Activated T-helper 1 cell treated with Interleukin-2 at 50 U/mL for 16 hours (primary cell): ENCODE data around the gene PPP1R12A.
"Not testable (repeated sequence)": the region's sequence is repeated elsewhere in the genome, so short reads cannot be mapped to it uniquely, and the experiment has no call there.

Experiments
- DNase-seq: peaks from one replicate; pipeline ENCODE4 v3.0.0-alpha.2; 2020; ENCODE audit warnings: low read depth

Gene PPP1R12A

DNA sequence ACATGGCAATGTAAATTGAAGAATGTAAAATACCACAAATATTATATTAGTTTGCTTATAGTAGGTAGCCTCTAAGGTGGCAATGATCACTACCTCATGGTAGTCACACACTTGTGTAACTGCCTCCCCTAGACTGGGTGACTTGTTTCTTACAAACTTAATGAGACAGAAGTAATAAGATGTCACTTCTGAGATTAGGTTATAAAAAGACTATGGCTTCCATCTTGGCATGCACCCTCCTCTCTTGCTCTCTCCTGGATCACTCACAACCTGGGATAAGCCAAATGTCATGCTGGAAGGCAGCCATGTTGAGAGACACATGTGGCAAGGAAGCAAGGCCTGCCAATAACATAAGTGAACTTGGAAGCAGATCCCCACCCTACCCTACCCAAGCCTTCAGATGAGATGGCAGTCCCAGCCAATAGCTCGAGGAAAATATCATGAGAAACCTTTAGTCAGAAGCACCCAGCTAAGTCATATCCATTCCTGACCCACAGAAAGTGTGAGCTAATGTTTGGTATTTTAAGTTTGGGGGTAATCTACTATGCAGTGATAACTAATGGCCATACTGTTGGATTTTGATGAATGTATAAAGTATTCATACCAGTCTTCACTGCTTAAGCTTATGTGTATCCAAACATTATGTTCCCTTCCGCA is 43.3 kb downstream of the PPP1R12A start:
- DNase-seq: no peak

DNA sequence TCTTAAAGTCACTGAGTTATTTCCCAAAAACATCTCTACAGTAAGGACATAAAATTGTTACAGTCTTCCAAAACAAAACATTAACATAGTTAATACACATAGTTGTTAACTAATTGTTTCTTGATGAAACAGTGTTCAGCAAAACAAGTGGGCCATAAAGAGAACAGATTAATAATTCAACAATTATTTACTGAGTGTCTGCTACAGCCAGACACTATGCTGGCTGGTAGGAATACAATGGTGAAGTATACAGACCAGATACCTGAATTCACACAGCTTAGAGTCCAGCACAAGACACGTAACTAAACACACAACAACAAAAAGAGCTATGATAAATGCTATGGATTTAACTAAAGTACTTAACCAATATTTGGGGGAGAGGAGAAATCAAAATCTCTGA is 47.0 kb downstream of the PPP1R12A start:
- DNase-seq: no peak

DNA sequence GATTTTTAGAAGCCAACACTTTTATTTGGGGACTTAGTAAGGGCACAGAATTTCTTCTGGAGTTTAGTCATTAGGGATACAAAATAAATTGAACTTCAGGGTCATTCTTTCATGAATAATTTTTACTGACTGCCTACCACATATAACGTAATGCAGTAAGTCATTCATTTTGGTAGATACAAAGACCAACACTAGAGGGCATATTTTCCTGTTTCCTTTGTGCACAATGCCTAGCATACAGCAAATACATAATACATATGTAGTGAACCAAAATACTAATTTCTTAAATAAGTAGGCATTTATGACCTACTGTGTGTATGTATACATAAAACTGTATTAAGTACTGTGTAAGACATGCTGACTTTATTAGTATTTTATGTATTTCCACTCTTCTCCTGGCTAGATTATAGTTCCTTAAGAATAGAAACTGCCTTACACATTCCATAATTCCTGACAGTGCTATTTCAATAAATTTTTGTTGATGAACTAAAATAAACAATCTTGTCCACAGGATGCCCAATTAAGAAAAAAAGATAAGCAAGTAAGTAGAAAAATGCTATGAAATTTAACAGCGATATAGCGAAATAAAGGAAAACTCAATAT is 47.9 kb downstream of the PPP1R12A start:
- no peak for DNase-seq

DNA sequence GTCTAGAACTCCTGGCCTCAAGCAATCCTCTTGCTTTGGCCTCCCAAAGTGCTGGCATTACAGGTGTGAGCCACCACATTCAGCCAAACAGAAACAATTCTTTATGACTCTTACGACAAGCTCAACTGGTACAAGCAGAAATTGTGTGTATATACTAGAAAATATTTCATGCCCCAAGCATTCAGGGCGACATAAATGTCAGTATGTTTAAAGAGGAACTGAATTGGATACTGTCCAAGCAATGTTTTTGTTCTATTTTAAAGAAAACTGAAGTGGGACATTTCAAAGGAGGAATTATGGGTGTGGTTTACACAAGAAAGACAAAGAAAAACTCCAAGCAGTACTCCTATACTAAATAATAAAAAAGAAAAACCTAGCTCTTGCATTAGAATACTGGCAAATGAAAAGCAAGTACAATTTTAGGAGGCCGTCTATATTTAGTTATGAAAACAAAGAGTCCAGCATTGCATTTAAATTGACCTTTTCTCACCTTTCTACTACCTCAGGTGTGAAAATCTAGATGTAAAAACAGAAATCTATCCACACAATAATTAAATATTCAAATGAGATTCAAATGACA is 48.9 kb downstream of the PPP1R12A start:
- DNase-seq: no peak

DNA sequence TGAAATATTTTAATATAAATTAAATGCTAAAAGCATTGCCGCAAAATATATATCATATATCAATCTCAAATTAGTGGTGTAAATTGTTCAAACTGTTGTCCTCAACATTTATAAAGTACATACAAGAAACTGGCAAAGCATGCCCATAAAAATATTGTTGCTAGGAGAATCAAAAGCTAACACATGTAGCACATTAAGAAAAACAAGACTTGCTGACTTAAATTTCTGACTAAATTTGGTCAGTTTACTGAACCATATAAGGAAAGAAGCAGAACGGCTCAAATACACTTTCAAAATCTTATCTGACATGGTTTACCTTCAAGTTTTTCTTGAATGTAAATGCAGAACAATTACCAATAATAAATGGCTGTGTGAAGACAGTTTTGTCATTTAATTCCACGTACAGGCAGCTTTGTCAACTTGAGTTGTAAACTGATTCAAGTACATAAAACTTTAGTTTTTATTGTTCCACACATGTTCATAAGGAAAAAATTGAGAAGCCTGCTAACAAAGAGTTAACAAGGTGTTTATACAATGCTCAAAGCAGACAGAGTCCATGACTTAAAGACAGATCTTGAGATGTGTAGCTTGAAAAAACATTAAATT is 50.4 kb downstream of the PPP1R12A start:
- DNase-seq: no peak

DNA sequence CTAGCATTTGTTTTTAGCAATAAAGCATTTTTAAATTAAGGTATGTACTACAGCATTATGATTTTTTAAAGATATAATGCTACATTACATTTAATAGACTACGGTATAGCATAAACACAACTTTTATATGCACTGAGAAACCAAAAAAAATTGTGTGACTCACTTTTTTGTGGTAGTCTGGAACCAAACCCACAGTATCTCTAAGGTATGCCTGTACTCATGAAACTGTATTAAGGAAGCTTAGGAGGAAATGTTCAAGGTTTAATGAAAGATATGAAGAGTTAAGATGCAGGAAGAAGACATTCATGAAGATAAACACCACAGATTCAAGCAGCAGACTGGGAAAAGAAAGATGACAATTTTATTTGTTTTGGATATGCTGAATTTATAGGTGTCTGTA is 51.7 kb downstream of the PPP1R12A start:
- no peak for DNase-seq

DNA sequence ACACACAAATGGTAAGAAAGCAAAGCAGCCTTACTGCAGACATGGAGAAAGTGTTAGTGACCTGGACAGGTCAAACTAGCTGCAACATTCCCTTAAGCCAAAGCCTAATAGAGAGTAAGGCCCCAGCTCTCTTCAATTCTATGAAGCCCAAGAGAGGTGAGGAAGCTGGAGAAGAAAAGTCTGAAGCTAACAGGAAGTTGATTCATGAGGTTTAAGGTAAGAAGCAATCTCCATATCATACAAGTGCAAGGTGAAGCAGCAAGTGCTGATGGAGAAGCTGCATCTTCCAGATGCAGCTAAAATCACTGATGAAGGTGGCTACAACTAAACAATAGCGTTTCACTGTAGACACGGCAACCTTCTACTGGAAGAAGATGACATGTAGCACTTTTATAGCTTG is 53.5 kb downstream of the PPP1R12A start:
- DNase-seq: no peak

DNA sequence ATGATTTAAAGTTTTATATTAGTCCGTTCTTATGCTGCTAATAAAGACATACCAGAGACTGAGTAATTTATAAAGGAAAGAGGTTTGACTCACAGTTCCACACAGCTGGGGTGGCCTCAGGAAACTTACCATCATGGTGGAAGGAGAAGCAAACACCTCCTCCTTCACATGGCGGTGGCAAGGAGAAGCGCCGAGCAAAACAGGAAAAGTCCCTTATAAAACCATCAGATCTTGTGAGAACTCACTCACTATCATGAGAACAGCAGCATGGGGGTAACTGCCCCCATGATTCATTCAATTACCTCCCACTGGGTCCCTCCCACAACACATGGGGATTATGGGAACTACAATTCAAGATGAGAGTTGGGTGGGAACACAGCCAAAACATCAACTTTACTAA is 56.4 kb downstream of the PPP1R12A start:
- not testable (repeated sequence) for DNase-seq

DNA sequence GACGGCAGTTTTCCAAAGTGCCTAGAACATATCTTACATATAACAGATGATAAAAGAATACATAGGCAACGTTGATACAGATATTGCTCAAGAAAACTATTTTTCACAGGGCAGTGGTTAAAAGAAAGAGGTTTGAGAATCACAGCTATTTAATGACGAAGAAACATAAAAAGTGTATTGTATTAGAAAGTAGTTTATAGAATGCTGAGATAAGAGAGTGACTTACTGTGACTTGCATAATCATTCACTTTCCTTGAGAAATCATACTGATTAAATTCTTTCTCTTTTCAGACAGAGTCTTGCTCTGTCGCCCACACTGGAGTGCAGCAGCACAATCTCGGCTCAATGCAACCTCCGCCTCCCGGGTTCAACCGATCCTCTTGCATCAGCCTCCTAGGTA is 57.7 kb downstream of the PPP1R12A start:
- DNase-seq: no peak

DNA sequence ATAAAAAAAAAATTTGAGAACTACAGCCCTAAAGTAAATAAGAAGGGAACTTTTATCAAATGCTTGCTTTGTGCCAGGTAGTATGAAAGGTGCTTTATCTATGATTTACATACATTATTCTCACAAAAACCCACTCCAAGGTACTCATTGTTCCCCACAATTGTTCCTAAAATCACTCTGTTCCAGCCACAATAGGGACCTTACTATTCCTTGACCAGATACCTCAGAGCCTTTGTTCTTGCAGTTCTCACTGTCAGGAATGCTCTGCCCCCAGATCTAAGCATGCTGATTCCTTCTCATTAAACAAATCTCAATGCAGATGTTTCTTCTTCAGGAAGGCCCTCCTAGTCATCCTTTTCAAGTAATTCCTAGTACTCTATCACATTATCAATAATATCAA is 60.2 kb downstream of the PPP1R12A start:
- DNase-seq: no peak

DNA sequence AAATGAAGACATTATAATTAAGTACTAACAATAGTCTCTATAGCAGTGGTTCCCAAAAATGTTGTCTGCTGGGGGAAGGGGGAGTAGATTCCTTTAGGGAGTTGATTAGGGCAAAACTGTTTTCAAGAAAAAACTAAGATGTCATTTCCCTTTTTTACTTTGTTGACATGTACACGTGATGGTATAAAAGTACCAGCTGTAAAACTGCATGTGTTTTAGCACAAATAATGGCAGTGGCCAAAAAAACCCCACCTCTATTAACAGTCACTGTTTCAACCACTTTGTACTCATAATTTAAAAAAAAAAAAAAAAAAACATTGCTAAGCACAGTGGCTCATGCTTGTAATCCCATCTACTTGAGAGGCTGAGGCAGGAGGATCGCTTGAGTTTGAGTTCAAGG is 61.7 kb downstream of the PPP1R12A start:
- no peak for DNase-seq

DNA sequence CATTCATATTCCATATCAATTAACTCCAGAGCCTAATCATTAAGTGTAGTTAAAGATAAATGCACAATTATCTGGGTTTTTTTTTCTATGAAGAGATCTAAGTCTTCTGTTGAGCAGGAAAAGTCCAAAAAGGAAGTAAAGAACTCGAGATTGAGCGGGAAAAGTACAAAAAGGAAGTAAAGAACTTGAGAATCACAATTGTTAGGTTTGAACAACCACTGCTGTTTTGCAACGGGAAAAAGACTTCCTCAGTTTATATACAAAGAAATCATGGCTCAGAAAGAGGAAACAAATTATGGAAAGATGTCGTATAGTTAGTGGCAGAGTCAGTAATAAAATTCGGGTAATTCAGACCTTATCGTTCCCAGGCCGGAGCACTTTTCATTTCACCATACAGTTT is 63.3 kb downstream of the PPP1R12A start:
- DNase-seq: no peak

DNA sequence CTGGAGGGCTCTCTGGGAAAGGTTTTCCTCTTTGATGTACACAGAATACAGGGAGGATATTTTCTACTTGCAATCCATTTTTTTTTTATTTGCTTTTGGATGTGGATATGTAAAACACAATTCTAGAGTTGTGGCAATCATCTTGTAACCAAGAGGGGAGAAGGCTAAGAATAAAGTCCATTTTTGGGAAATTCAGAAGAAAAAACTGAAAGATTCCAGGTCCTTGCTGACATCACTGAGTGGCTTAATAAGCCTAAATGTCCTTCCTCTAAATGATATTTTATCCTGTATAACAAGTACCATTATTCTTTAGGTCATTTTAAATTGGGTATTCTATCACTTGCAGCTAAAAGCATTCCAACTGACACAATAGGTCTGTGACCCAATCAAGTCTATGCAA is 64.0 kb downstream of the PPP1R12A start:
- no peak for DNase-seq

DNA sequence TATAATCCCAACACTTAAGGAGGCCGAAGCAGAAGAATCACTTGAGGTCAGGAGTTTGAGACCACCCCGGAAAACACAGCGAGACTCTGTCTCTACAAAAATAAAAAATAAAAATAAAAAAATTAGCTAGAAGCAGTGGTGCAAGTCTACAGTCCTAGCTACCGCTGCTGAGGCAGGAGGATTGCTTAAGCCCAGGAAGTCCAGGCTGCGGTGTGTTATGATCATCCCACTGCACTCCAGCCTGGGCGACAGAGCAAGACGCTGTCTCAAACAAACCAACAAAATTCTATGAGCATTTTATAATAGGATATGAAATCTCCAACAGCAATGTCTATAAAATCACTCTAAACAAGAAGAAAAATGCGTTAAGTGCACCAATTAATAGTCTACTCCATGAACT is 75.3 kb downstream of the PPP1R12A start:
- DNase-seq: no peak

DNA sequence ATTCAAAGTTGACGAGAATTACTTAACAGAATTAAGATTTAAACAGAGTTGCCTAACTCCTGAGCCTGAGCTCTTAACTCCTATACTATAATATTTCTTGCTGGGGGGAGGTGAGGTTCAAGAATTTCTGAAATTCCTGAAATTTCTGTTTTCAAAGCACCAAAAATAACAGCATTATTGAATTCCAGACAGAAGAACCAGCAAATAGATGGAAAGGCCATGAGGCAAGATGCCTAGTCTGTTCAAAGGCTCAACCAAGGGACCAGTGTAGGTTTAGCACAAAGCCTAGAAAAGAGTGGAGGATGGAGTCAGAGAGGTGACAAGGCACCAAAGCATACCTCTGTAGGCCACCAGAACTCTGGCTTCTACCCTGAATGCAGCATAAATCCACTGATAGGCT is 76.4 kb downstream of the PPP1R12A start:
- no peak for DNase-seq

DNA sequence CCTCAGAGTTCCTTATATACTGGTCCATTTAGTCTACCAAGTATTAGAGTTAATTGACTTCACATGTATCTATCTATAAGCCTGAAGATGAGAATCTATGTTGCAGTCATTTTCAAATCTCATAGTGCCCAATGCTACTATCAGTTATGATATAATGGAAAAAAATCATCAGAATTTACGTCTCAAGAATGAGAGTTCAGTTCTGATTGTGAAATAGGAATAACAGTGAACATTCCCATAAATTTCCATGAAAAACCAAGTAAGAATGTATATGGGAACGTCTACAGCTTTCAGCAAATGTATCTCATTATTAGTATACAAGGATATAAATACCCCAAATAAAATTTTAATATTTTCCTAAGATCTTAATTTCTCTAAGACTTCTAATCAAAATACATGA is 77.2 kb downstream of the PPP1R12A start:
- no peak for DNase-seq

DNA sequence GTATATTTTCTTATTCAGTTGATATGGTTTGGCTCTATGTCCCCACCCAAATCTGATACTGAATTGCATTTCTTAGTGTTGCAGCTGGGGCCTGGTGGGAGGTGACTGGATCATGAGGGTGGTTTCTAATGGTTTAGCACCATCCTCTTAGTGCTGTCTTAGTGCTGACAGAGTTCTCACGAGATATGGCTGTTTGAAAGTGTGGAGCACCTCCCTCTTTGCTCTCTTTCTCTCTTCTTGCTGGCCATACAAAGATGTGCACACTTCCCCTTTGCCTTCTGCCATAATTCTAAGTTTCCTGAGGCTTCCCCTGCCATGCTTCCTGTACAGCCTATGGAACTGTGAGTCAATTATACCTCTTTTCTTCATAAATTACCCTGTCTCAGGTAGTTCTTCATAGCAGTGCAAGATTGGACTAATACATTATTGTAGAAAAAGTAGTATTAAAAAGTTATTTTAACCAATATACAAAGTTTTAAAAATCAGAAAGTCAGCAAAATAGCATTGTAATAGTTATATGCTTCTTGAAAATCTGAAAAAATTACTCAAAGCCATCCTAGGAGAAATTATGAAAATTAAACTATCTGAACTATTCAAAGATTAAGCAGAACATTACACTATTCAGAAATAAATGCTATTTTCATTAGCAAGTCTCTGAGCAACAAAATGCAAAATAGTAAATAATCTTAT is 84.1 kb downstream of the PPP1R12A start:
- no peak for DNase-seq

DNA sequence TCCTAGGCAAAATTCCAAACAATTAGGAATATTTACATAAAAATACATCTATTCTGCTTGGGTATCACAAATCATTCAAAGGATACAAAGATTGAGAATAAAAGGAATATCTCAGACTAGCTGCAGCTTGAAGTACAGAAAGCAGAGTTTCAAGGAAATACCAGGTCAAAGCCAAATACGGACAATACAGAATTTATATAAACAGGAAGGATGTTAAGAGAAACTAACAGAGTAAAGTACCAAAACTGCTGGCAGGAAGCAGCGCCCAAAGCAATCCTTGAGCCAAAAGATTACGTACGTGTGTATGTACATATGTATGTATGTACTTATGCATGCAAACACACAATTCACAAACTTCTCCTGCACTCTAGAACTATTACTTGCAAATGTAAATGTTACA is 86.6 kb downstream of the PPP1R12A start:
- DNase-seq: no peak

DNA sequence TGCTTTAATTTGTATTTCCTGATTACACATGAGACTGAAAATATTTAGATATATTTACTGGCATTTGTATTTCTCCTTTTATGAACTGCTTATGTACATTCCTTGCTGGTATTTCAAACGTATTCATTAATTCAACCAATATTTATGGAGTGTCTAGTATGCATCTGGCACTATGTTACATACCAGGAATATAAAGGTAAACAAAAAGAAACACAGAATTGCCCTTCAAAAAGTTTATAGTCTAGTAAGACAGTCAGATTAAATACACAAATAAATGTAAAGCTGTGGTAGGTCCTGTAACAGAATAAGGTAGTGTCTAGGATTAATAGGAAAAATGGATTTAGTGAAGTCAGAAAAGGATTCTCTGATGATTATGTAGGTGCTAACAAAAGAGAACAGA is 87.5 kb downstream of the PPP1R12A start:
- DNase-seq: no peak

DNA sequence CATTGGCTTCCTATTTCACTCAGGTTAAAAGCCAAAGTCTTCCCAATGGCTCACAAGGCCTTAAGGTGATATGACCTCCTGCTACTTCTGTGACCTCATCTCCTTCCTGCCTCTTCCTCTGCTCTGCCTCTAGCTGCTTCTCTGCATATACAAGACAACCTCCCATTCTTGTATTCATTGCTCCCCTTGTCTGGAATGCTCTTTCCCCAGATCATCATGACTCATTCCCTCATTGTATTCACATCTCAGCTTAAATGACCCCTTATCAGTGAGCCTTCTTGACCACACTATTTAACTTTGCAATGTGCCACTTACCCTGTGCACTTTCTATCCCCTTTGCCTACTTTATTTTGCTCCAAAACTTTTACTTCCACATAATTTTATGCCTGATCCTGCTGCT is 90.2 kb downstream of the PPP1R12A start:
- no peak for DNase-seq

DNA sequence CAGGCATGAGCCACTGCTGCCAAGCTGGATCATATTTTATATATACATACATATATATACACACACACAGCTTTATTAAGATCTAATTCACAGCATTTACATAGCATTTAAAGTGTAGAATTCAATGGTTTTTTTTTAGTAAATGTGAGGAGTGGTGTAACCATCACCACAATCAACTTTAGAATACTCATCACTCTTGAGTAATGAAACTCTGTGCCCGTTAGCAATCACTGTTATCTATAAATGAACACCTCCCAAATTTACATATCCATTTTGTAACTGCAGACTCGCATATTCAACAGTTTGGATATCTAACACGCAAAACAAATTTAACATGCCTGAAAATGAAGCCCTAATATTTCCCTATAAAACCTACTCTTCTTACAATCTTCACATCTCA is 90.9 kb downstream of the PPP1R12A start:
- DNase-seq: no peak

DNA sequence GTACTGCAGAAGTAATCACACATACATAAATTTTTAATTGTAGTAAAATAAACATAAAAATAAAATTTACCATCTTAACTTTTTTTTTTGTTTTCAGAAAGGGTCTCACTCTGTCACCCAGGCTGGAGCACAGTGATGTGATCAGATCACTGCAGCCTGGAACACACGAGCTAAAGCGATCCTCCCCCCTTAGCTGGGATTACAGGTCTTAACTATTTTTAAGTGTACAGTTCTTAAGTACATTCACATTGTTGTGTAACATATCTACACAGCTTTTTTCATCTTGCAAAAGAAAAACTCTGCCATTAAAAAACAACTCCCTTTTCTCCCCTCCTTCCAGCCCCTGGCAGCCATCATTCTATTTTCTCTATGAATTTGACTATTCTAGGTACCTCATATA is 92.3 kb downstream of the PPP1R12A start:
- no peak for DNase-seq

DNA sequence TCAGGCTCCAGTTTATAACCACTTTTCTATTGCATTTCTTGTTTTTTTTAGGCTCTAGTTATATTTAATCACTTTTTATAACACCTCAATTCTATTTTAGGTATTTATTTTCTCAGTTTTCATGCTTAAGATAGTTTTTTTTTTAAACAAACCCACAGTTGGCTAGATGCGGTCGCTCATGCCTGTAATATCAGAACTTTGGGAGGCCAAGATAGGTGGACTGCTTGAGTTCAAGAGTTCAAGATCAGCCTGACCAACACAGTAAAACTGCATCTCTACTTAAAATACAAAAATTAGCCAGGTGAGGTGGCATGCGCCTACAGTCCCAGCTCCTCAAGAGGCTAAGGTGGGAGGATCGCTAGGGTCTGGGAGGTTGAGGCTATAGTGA is 93.0 kb downstream of the PPP1R12A start:
- no peak for DNase-seq
